LoVo (cell line): ENCODE results near the gene NGF.

Source experiments
- DNase-seq: peaks from one replicate; pipeline ENCODE4 v3.0.0-alpha.2; 2016; ENCODE audit warnings: low spot score

Gene NGF

GRCh38 chr1:115308969-115309368, 29.1 kb downstream of the NGF start:
- DNase-seq = no peak

DNA sequence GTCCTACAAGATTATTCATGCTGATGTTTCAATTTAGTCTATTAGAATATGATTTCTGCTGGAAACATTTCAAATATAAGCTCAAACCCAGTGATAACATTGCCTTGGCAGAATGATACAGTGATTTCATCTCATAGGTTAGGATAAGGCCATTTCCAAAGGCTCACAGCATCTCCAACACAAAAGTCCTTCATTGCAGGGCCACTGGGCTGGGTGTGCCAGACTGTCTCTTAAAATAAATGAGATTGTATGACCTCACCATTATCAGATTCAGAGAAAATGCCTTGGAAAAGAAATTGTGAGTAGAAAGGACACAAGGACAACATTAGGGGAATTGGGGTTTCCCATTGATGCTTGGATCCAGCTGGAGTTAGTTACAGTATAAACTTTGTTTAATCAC, 30.4 kb downstream of the NGF start:
- DNase-seq = no peak

DNA sequence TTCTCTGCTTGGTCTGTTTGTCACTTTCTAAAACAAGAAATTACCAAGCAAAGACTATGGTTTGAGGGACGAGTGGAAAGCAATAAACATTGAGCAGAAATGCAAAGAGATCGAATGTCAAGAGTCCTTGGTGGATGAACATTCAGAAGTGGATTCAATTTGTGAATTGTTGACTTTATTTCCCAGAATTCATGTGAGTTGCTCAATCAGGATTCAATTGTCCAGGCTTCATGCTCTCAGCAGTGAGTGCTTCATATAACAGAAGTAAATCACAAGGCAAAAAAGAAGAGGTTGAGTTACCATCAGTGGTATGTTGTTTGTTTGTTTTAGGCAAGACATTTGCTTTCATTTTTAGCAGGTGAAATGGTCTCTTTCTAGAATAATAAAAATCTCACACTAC, 31.9 kb downstream of the NGF start:
- no peak for DNase-seq

- DNase-seq = no peak
Measured at GRCh38 chr1:115303364-115303763, 34.7 kb downstream of the NGF start.

- no peak for DNase-seq
Measured at GRCh38 chr1:115302390-115302961, 35.6 kb downstream of the NGF start.

DNA sequence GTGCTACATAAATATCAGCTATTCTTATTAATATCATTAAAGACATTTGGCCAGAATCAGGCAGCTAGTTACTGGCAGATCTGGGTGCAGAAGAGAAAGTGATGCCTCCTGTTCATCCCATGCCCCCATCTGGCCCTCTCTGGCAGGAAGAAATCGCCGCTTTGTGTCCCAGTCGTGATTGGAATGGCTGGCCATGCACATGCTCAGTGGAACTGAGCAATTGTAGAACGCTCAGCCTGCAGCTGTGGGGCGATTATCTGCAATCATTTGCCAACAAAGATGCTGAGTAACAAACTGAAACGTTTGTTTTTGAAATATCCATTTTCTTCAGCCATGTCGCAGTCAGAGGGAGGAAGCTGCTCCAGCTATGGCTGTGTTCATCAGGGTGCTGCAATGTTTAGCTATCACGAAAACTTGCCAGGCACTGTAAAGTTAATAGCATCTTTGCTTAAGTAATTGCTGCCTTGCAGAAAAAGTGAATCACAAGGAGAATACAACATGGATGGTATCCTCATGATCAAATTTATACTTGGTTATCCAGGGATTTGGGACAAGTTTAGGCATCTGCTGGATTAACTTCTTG, 36.5 kb downstream of the NGF start:
- DNase-seq = no peak

- no peak for DNase-seq
Measured at GRCh38 chr1:115300087-115300876, 37.8 kb downstream of the NGF start.

GRCh38 chr1:115299266-115299665, 38.8 kb downstream of the NGF start:
- no peak for DNase-seq

DNA sequence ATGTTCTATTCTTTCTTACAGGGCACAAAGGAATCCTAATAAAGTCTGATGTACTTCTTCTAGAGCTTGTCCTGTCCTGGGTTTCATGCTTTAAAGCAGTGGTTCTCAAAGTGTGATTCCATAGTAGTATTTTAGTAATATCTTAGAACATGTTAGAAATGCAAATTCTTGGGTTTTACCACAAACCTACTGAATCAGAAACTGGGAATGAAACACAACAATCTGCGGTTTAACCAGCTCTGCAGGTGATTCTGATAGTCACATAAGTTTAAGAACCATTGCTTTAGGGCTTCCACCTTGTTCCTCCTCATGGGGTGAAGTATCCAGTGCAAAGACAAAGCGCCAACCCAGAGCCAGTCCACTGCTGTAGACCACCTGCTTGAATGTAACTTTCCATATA, 41.1 kb downstream of the NGF start:
- DNase-seq = no peak

DNA sequence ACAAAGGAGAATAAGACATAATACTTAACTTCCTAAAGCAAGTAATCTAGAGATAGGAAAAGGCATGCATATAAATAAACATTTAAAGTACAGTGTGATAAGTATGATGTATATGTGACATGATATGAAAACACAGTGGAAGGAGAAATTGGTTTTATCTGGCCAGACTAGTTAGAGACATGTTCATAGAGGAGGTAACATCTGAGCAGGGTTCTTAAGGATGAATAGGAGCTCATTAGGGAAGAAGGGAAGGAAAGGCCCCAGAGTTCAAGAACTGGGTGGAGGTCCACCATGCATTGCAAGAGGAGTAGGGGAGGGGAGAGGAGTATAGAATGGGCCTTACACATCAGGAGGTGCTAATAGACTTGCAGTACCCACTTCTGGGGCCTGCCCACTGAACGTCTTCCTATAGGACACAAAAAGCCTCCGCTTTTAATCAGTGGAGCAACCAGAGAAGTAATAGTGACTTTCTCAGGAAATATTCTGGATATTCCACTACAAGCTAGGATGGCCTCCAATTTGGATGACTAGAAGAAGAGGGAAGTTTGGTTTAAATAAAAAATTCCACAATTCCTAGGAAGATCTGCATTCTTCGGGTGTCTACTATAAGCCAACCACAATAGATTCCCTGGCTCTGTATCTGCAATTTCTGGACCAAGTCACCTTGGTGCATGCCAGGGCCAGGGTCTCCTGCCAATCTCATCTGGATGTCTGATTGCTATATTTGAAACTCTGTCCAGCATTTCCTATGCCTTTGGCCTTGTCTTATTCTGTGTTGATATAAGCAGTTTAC, 41.9 kb downstream of the NGF start:
- DNase-seq = no peak

DNA sequence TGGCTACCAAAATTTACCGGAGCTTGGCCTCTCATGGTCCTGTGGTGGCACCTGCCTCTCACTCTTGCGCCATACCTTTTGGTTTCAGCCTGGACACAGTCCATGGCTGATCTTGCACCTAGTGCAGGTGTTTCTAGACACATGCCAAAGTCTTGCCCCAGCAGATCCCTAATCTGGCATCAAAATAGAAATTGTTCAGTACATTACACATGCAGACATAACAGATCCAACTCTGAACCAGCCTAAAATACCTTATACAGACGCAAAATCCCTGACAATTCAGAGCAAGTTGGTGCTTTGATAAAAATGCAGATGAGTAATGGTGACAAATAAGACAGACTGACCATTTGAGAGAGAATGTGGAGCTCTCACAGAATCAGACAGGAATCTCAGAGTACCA, 44.1 kb downstream of the NGF start:
- DNase-seq = no peak

GRCh38 chr1:115293006-115293405, 45.0 kb downstream of the NGF start:
- no peak for DNase-seq

GRCh38 chr1:115291741-115292140, 46.3 kb downstream of the NGF start:
- no peak for DNase-seq

- DNase-seq = no peak
Measured at GRCh38 chr1:115289940-115290339, 48.1 kb downstream of the NGF start.

- no peak for DNase-seq
Measured at GRCh38 chr1:115288591-115289198, 49.4 kb downstream of the NGF start.

DNA sequence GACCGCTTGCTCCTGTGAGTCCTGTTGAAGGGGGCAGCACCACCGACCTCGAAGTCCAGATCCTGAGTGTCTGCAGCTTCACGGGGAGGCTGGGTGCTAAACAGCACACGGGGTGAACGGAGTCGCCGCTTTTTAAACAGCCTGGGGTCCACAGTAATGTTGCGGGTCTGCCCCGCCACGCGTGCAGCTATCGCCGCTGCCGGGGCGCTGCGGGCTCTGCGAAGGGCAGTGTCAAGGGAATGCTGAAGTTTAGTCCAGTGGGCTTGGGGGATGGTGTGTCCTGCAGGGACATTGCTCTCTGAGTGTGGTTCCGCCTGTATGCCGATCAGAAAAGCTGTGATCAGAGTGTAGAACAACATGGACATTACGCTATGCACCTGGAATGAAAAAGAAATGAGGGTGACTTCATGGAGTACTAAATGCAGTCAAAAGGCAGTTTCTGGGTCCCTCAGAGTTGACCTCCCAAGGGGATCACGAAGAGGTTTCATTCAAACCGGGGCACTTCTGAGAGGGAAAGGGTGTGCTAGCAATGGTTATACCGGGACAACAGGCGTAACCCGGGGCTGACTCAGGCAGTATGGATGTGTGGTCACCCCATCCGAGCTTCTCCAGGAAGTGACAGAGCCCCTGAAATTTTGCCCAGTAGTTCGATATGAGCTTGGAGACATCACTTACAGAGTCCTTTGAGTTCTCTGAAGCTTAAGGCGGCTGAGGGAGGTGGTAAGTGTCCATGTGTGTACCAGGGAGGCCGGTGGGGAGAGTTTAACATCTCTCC, 51.4 kb downstream of the NGF start:
- DNase-seq = no peak

DNA sequence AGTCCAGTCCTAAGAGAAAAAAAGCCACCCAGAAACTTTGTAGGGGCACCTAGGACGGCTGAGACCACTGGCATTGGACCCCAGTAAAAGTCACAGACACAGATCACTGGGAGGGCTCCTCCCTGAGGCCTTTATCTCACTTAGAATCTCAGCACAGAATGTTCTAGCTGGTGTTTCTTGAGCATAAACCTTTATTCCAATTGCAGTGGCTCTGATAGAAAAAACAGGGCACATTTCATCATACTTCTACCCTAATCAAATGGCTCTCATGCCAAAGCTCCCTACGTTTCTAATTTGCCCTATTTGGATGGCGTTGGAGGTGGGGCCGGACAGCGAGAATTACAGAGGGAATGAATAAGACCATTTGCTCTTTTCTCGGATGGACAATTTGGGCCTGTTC, 53.8 kb downstream of the NGF start:
- no peak for DNase-seq

GRCh38 chr1:115283681-115284146, 54.3 kb downstream of the NGF start:
- no peak for DNase-seq

- DNase-seq = no peak
Measured at GRCh38 chr1:115283249-115283648, 54.8 kb downstream of the NGF start.

DNA sequence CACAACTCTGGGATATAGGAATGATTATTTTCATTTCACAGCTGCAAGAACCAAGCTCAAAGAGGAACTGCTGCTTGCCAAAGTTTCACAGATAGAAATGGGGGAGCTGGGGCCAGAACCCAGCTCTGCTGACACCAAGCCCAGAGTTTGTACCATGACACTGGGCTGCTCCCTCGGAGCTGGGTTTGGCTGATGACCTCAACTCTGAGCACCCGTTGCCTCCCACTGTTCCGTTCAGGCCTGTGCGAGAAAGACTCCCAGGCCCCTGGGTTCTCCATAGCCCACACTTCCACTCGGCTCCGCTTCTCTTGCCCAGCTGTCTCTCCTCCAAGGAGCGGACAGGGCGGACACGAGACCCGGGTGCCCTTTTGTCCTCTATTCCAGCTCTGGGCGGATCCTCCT, 55.2 kb downstream of the NGF start:
- DNase-seq = no peak

GRCh38 chr1:115281143-115281542, 56.9 kb downstream of the NGF start:
- no peak for DNase-seq
